ENCODE measurements around the gene FAM13A.

DNA sequence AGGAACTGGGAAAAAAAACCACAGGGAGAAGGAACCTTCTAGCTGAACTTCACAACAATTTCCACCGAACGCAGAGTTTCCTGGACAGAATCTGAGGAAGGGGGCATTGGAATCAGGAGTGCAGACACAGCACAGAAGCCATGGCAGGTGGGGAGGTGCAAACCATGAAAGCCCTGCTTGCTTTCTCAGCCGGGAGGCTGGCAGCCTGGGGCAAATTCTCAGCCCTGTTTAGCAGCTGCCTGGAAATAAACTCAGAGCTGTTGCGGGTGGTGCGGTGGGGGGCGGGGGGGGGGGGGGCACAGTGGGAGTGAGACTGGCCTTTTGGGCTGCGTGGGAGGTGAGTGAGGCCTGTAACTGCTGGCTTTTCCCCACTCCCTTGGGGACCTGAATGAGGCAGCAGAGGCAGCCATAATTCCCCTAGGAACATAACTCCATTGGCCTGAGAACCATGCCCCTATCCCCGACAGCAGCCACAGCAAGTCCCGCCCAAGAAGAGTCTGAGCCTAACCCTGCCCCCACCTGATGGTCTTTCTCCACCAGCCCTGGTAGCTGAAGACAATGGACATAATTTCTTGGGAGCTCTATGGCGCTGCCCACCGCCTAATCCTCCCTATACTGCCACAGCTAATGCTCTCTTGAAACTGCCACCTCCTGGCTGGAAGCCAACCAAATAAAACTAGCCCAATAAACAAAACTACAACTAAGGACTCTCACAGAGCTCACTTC is 176.3 kb downstream of the FAM13A start:
- TF ChIP-seq POLR2A (IDR thresholded peaks at IDR 0.05): no peak
- TF ChIP-seq, protein P1, sequence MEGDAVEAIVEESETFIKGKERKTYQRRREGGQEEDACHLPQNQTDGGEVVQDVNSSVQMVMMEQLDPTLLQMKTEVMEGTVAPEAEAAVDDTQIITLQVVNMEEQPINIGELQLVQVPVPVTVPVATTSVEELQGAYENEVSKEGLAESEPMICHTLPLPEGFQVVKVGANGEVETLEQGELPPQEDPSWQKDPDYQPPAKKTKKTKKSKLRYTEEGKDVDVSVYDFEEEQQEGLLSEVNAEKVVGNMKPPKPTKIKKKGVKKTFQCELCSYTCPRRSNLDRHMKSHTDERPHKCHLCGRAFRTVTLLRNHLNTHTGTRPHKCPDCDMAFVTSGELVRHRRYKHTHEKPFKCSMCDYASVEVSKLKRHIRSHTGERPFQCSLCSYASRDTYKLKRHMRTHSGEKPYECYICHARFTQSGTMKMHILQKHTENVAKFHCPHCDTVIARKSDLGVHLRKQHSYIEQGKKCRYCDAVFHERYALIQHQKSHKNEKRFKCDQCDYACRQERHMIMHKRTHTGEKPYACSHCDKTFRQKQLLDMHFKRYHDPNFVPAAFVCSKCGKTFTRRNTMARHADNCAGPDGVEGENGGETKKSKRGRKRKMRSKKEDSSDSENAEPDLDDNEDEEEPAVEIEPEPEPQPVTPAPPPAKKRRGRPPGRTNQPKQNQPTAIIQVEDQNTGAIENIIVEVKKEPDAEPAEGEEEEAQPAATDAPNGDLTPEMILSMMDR (IDR thresholded peaks at IDR 0.05): no peak
